ENCODE results near the gene POLR2J2.
"Not testable (repeated sequence)": the region's sequence is repeated elsewhere in the genome, so short reads cannot be mapped to it uniquely, and the experiment has no call there.

The POLR2J2 gene

DNA sequence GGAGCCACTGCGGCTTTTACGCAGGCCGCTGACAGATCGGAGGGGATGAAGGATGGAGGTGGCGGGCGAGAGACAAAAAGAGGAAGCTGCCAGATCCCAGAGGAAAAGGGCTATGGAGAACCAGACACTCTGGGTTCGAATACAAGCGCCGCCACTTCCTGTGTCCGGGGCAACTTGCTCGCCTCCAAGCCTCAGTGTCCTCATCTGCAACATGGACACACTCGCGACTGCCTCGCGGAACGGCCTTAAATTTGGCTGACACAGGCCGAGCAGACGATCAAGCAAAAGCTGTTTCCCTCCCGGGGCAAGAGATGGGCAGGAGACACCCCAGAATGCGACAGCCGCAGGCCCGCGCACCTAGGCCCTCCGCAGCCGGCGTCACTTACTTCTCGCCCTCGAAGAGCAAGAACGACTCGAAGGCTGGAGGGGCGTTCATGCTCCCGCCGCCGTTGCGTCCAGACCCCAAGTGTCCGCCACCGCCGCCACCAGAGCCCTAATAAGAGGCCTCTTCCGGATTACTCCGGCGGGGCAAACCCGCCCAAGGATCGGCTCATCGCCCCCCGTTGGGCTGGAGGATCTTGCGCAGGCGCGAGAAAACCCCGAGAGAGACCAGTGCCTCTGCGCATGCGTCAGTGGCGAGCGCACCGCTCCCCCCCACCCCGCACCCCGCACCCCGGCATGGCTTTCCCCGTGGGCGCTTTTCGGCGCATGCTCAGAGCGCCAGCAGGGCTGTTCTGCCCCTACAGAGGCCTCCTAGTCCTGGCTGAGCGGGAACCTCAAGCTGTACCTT lies at the start of gene POLR2J2:
Gene POLR2J2 (minus strand): TSS at position 498 of the 790 bp plus-strand sequence. CDS start 62 bp downstream, at position 436.
- not testable (repeated sequence) for DNase-seq

GRCh38 chr7:102718491-102718890 lies 47.0 kb upstream of the POLR2J2 start:
- not testable (repeated sequence) for DNase-seq

DNA sequence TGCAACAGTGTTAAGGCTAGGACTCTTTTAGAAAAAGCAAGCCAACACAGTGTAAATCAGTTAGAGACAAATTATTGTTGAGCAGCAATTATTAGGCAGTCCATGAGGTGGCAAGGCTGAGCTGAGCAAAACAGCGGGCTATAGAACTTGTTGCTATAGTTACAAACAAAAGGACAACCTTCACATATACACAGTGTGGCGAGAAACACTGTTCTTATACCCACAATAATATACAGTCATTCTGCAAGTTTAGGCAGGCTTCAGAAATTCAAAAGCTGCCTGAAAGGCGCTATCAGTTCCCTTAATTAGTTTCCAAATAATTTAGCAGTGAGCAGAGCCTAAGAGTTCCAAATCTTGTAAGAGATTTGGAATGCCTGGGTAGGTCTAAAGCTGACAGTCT lies 44.3 kb upstream of the POLR2J2 start:
- DNase-seq, result not testable (repeated sequence)

DNA sequence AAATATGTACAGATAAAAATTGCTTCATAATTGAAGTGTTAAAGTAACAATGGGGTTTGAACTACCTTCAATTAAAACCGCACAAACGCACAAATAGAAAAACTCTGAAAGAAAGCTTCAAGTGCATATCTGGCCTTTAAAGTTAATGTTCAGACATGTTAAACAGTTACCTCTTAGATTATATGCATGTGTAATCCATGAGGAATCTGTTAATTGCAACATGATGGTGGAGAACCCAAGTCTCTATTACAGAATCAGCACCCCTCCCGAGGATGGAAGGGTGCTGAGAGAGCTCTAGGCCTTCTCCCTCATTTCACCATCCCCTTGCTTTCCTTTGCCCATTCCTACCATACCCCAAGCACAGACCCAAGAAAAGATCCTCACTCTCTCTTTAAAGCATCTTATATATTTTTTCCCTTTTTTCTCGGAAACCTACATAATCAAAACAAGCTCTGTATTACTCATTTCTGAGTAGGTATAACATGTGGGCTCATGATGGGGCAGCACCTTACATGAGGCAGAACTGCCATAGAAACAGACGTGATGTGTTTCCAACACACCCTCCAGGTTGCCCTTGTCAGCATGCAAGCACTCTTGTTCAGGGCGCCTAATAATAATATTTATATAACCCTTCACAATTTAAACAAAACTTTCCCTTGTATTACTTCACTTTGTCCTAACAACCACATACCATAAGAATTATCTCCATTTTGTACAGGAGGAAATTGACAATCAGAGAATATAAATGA lies 43.5 kb upstream of the POLR2J2 start:
- not testable (repeated sequence) for DNase-seq

GRCh38 chr7:102713691-102714080 lies 42.2 kb upstream of the POLR2J2 start:
- not testable (repeated sequence) for DNase-seq

DNA sequence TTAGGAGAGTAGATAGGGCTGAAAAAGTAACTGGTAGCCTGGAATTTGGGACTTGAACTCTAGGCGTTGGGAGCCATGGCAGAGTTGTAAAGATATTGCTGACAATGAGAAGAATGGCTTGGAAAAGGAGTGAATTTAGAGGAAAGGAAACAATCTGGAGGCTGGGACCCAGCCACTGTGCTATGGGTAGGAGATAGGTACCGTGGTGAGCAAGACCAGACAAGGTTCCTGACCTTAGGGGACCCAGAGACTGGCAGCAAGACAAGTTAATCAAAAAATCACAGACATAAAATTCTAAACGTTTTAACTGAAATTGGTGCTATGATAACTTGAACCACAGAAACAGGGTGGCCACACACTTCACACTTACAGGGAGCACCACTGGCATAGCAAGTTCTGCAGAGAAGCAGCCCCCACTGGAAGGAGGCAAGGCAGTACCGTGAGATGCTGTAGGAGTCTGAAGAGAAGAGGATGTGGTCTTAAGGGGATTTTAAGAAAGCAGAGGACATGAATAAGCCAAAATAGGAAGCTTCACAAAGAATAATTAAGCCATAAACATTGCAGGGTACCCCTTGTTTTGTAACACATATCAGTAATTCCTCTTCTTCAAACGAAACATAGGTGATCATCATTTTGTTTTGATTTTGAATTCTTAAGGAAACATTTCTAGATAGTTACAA lies 41.7 kb upstream of the POLR2J2 start:
- DNase-seq, result not testable (repeated sequence)

DNA sequence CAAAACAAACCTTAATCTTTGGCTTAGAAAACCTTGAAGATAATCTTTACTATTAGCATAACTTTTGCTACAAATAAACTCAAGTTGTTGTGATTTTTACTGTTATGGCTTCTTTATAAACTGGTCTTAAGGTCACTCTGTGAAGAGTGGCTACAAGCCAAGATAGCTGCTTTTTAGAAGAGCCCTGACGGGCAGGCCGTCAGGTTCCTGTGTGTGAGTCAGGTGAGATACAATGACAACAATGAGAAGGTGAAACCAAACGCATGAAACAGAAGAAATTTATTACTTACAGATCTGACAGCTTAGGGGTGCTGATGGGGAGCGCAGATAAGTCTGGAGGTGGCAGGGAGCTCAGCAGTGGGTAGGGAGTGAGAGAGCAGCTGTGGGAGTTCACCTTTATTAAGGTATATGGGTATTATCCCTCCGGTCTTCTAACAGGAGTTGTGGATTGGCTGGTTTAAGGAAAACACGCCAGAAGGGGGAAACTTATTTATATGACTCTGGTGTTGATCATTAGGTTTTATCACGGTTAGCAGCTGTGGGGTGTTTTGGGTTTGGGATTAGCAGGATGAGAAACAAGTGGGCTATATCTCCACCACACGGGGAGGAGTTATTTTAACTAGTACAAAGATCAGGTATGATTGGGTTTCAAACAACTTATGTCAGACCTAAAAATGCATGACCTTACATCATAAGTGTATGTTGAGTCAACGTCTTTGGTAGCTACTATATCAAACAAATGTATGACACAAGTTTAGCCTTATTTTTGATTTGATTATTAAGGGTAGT lies 27.7 kb upstream of the POLR2J2 start:
- not testable (repeated sequence) for DNase-seq

- not testable (repeated sequence) for DNase-seq
Observed at GRCh38 chr7:102697642-102698512, 26.4 kb upstream of the POLR2J2 start.

GRCh38 chr7:102696009-102696408 lies 24.5 kb upstream of the POLR2J2 start:
- not testable (repeated sequence) for DNase-seq

- DNase-seq, result not testable (repeated sequence)
Observed at GRCh38 chr7:102695033-102695552, 23.6 kb upstream of the POLR2J2 start.

GRCh38 chr7:102694008-102694407 lies 22.5 kb upstream of the POLR2J2 start:
- DNase-seq, result not testable (repeated sequence)

DNA sequence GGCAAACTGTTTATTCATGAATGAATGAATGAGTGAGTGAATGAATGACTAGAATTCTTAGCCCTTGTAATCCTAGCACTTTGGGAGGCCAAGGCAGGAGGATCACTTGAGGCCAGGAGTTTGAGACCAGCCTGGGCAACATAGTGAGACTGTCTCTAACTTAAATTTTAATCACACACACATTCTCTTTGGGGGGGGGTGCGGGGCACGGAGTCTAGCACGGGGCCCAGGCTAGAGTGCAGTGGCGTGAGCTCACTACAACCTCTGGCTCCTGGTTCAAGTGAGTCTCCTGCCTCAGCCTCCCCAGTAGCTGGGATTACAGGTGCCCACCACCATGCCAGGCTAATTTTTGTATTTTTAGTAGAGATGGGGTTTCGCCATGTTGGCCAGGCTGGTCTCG lies 19.1 kb upstream of the POLR2J2 start:
- DNase-seq, result not testable (repeated sequence)

DNA sequence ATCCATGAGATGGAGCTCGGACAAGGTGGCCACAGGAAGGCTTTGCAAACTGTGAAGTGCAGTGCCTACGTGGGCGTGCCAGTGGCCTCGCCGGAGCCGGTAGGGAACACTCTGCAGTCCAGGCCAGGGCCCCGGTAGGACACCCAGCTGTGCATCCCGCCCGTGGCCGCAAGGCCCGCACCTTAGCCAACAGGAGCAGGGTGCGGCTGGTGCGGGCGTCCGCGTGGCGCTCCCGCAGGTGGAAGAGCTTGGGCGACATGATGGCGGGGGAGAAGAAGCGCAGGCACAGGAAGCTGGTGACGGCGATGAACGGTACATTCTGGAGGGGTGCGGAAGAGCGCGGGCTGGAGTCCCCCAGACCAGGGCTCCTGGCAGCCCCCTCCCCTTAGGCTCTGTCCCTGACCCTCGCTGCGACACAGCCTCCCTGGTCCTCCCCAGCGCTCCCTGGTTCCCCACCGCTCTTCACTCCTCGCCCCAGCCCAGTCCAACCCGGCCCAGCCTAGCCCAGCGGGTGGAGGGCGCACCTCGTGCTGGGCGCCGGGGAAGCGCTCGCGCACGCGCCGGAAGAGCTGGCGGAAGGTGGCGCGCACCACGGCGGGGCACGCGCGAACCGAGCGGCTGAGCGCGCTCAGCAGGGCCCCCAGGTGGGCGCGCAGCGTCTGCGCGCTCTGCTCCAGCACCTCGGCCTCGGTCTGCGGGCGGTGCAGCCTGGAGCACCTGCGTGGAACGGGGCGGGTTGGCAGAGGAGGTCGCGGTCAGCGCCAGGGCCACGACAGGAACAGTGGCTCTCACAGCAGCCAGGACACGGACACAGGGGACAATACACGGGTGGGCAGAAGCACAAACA lies 18.2 kb upstream of the POLR2J2 start:
- DNase-seq, result not testable (repeated sequence)

- not testable (repeated sequence) for DNase-seq
Observed at GRCh38 chr7:102688299-102689036, 17.0 kb upstream of the POLR2J2 start.

- DNase-seq, result not testable (repeated sequence)
Observed at GRCh38 chr7:102682560-102682959, 11.1 kb upstream of the POLR2J2 start.

- not testable (repeated sequence) for DNase-seq
Observed at GRCh38 chr7:102680780-102681179, 9.3 kb upstream of the POLR2J2 start.

DNA sequence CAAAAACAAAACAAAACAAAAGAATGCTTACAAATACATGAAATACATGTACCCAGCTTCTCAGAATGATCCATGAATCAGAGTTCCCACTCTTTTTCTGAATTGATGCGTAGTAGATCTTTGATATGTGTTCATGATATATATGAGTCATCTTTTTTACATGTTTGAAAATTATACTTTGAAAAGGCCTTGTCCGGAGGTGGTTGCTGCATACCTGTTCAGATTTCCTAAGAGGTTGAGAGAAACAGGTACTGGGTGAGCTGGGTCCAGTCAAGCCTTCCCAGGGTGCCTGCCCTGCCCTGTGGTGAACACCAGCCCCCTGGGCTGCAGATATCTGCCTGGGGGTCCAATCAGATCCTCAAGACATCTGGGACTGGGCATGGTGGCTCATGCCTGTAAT lies 4.1 kb upstream of the POLR2J2 start:
- DNase-seq, result not testable (repeated sequence)

- not testable (repeated sequence) for DNase-seq
Observed at GRCh38 chr7:102673447-102674067, 2.1 kb upstream of the POLR2J2 start.

GRCh38 chr7:102671956-102672307 lies 469 bp upstream of the POLR2J2 start:
- DNase-seq, result not testable (repeated sequence)
